ENCODE measurements around the gene SF3B2. TPM values are rescaled to one million over a fixed set of nuclear protein-coding genes. Genes with fewer than 3 reads are reported as not detected.
"Not testable (repeated sequence)": the region's sequence is repeated elsewhere in the genome, so short reads cannot be mapped to it uniquely, and the experiment has no call there.

Gene SF3B2
- total and polyA plus RNA-seq, 8 donors = 122 to 233 (median 211) TPM

DNA sequence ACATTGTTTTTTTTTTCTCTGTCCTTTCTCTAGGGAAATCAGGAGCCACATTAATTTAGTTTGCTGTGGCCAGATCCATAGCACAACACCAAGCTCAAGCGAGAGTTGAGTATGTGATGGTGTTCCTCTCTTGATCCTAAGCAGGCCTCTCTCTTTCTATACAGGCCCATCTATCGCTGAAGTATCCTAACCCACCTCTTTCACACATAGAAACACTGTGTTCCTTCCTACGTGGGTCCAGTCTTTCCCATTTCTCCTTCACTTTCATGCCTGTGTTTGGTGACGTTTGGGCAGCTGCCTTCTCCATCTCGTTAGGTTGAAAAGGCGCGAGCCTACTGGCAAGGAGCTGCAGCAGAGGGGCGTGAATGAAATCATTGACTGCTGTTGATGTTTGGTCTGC lies 20.4 kb downstream of the SF3B2 start:
- intact Hi-C loops (cut with DNase I) = no loop called here
- no peak overlapping the region for H3K4me3 ChIP-seq

DNA sequence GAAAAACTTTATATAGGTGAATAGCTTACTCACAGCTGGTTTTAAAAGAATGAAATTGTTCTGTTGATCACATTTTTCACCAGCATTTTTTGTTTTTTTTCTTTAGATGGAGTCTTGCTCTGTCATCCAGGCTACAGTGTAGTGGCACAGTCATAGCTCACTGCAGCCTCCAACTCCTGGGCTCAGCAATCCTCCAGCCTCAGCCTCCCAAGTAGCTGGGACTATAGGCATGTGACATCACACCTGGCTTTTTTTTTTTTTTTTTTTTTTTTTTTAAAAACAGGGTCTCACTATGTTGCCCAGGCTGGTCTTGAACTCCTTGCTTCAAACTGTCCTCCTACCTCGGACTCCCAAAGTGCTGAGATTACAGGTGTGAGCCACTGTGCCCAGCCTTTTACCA lies 21.5 kb downstream of the SF3B2 start:
- Histone ChIP-seq H3K4me1 (peaks cover 8 to 31% of the 10 kb centered on the region in 2 donors), H3K27ac (no peak overlapping the region), H3K27me3 (no peaks in the 10 kb centered on the region), H3K9me3 (no peaks in the 10 kb centered on the region), H3K4me3 (no peak overlapping the region), H3K36me3 (peaks cover 0 to 15% of the 10 kb centered on the region in 2 donors)
- TF ChIP-seq, protein P1, sequence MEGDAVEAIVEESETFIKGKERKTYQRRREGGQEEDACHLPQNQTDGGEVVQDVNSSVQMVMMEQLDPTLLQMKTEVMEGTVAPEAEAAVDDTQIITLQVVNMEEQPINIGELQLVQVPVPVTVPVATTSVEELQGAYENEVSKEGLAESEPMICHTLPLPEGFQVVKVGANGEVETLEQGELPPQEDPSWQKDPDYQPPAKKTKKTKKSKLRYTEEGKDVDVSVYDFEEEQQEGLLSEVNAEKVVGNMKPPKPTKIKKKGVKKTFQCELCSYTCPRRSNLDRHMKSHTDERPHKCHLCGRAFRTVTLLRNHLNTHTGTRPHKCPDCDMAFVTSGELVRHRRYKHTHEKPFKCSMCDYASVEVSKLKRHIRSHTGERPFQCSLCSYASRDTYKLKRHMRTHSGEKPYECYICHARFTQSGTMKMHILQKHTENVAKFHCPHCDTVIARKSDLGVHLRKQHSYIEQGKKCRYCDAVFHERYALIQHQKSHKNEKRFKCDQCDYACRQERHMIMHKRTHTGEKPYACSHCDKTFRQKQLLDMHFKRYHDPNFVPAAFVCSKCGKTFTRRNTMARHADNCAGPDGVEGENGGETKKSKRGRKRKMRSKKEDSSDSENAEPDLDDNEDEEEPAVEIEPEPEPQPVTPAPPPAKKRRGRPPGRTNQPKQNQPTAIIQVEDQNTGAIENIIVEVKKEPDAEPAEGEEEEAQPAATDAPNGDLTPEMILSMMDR (IDR thresholded peaks at IDR 0.05) = no peak
- intact Hi-C loops (cut with DNase I) = no loop called here
- no peak for ATAC-seq
- DNase-seq = no peak

More for the DNA sequence above, 20.4 kb downstream of the SF3B2 start:
- H3K27ac ChIP-seq = no peak overlapping the region
- H3K4me1 ChIP-seq = peaks cover 14 to 43% of the 10 kb centered on the region in 2 donors
- H3K9me3 ChIP-seq = no peaks in the 10 kb centered on the region
- ATAC-seq = no peak
- H3K36me3 ChIP-seq = peaks cover 0 to 26% of the 10 kb centered on the region in 2 donors
- H3K27me3 ChIP-seq = no peaks in the 10 kb centered on the region
- TF ChIP-seq, protein P1 (IDR thresholded peaks at IDR 0.05) = no peak
- DNase-seq = no peak

DNA sequence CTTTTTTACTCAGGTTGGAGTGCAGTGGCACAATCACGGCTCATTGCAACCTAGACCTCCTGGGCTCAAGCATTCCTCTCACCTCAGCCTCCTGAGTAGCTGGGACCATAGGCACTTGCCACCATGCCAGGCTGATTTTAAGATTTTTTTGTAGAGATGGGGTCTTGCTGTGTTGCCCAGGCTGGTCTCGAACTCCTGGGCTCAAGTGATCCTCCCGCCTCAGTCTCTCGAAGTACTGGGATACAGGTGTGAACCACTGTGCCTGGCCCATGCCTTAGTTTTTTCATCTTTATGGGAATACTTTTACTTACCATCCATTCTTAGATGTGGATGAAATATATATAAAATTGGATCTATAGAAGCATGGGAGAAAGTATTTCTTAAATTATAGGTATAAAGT lies 23.1 kb downstream of the SF3B2 start:
- no peak overlapping the region for H3K27ac ChIP-seq
- H3K36me3 ChIP-seq = peaks cover 0 to 13% of the 10 kb centered on the region in 2 donors
- TF ChIP-seq, protein P1 (IDR thresholded peaks at IDR 0.05) = no peak
- no peak for DNase-seq
- no peak overlapping the region for H3K4me3 ChIP-seq
- intact Hi-C loops (cut with DNase I) = no loop called here
- no peaks in the 10 kb centered on the region for H3K9me3 ChIP-seq
- H3K4me1 ChIP-seq = peaks cover 3 to 28% of the 10 kb centered on the region in 2 donors
- H3K27me3 ChIP-seq = no peaks in the 10 kb centered on the region
- ATAC-seq = no peak

DNA sequence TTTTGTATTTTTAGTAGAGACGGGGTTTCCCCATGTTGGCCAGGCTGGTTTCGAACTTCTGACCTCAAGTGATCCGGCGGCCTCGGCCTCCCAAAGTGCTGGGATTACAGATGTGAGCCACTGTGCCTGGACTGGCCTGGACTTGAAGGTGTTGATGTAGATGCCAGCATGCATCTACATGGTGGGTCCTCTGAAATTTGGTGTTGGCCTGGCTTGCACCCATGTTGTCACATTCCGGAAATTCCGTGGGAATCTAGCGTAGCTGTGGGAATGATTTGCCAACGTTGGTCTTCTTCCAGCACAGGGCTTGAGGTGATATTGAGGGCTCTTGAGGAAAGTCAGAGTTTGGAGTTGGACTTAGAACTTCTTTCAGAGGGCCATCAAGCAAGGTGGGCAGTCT lies 24.4 kb downstream of the SF3B2 start:
- TF ChIP-seq, protein P1 (IDR thresholded peaks at IDR 0.05) = no peak
- intact Hi-C loops (cut with DNase I) = no loop called here
- ATAC-seq = no peak

DNA sequence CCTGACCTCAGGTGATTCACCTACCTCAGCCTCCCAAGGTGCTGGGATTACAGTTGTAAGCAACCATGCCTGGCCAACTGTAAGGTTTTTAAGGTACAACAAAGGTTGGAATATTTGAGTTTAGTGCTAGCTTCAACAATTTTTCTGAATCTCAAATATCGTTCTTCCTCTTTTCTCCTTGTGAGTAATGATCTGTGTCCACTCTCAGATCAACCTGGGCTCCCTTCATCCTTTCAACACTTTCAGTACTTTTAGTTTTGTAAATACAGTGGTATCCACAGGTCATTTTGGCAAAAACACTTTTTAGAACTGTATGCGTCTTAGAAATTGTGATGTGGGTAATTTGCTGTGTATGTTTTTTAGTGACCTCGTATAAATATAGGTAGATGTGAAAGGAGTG lies 25.8 kb downstream of the SF3B2 start:
- intact Hi-C loops (cut with DNase I) = no loop called here
- Histone ChIP-seq H3K4me3 (no peak overlapping the region), H3K9me3 (no peaks in the 10 kb centered on the region), H3K27ac (no peak overlapping the region), H3K4me1 (peaks cover 12 to 34% of the 10 kb centered on the region in 2 donors), H3K27me3 (no peaks in the 10 kb centered on the region), H3K36me3 (peaks cover 0 to 13% of the 10 kb centered on the region in 2 donors)
- TF ChIP-seq, protein P1 (IDR thresholded peaks at IDR 0.05) = no peak
- ATAC-seq = no peak
- DNase-seq = no peak

More for the DNA sequence above, 24.4 kb downstream of the SF3B2 start:
- no peak overlapping the region for H3K27ac ChIP-seq
- peaks cover 0 to 13% of the 10 kb centered on the region in 2 donors for H3K36me3 ChIP-seq
- no peak for DNase-seq
- no peaks in the 10 kb centered on the region for H3K27me3 ChIP-seq
- H3K9me3 ChIP-seq = no peaks in the 10 kb centered on the region
- H3K4me3 ChIP-seq = no peak overlapping the region
- peaks cover 12 to 33% of the 10 kb centered on the region in 2 donors for H3K4me1 ChIP-seq

DNA sequence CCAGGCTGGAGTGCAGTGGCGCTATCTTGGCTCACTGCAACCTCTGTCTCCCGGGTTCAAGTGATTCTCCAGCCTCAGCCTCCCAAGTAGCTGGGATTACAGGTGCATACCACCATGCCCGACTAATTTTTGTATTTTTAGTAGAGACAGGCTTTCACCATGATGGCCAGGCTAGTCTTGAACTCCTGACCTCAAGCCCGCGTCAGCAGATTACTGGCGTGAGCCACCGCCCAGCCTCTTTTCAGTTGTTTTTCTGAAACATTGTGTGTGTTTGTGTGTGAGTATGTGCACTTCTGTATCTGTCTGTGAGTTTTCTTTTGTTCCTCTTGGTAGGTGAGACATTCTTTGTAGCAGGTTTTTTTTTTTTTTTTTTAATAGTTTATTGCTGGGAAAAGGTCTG lies 26.8 kb downstream of the SF3B2 start:
- DNase-seq; intact Hi-C loops (cut with DNase I); H3K27ac ChIP-seq; H3K27me3 ChIP-seq; H3K9me3 ChIP-seq; H3K4me3 ChIP-seq; ATAC-seq: not testable (repeated sequence)
- H3K36me3 ChIP-seq = peaks cover 0 to 13% of the 10 kb centered on the region in 2 donors
- peaks cover 19 to 45% of the 10 kb centered on the region in 2 donors for H3K4me1 ChIP-seq

Measured in left lung (tissue), 10 donors.